Testis (tissue), 2 donors: Measurements from ENCODE around the gene BICD1.

Source experiments
- CTCF ChIP-seq, 3 experiments: fragments of 450-650 bp in 2 of 3; fragments of 200-600 bp in 1 of 3; sonication (generic) in 1 of 3; IDR thresholded peaks; one replicate each; pipeline ENCODE4 v1.5.1; 2016 to 2019; ENCODE audit warnings: antibody characterized with exemption in 3 of 3, mild to moderate bottlenecking in 2 of 3, moderate library complexity in 1 of 3
- POLR2A ChIP-seq: fragments of 450-650 bp; IDR thresholded peaks from one replicate; pipeline ENCODE4 v1.6.1; 2017; ENCODE audit warnings: antibody characterized with exemption, mild to moderate bottlenecking, moderate library complexity

GRCh38 chr12:32353540-32353939 lies 246.9 kb downstream of the BICD1 start:
- TF ChIP-seq CTCF (IDR thresholded peaks at IDR 0.05) (no peak), POLR2A (no peak)
